NCI-H82 treated with DMSO at 0.1 percent for 48 hours (cell line): Measurements from ENCODE around the gene ANKRD53.

Experiments
- DNase-seq: peaks from one replicate; lab custom pipeline; 2025; ENCODE audit not compliant: unreplicated experiment; lab: John Stamatoyannopoulos, UW

ANKRD53 gene

DNA sequence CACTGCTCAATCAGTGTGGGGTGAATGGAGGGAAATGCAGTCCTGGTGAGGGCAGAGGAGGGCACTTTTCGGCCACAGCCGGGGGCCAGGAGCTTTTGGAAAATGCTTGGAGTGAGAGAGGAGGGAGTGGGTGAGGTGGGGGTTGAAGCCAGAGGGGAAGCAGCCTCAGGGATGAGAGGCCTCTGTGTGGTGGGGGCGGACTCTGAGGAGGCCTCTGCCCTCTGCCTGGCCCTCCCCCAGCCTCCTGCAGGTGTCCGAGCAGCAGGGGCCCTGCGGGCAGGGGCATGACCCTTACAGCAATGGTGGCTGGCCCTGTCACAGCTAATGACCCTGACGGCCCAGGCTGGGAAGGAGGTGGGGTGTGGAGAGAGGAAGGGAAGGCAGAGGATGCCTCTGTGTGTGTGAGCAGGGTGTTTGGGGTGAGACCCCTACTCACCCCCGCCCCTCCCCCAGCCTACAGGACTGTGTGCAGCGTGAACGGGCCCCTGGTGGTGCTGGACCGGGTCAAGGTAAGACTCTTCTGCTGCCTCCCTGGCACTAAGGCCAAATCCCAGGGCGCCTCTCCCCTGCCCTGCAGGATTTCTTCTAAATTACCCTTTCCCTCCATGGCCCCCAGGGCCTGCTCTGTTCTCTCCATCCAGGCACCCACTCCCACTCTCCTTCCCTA, 35.1 kb upstream of the ANKRD53 start:
- DNase-seq: no peak

DNA sequence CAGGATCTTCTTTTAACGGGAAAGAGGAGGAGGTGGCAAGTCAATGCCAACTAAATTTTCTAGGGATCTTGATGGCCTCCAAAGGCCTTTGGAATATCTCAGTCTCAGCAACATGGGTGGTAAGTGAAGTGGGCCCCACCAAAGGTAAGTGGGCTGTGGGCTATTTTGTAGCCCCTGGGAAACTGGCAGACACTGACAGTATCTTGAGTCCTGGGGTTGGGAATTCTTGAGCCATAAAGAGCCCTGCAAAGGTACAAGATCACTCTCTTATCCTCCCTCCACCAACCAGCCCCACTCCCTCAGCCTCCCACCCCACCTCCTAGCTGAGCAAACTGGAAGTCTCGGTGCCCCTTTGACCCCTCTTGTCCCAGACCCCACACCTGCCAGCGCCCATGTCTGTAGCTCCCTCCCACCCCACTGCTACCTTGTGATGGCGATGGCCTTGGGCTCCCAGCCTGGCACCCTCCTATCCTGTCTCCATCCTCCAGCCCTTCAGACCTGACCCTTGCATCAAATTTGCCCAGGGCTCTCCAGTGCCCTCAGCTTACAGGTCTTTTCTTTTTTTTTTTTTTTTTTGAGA, 34.2 kb upstream of the ANKRD53 start:
- no peak for DNase-seq

DNA sequence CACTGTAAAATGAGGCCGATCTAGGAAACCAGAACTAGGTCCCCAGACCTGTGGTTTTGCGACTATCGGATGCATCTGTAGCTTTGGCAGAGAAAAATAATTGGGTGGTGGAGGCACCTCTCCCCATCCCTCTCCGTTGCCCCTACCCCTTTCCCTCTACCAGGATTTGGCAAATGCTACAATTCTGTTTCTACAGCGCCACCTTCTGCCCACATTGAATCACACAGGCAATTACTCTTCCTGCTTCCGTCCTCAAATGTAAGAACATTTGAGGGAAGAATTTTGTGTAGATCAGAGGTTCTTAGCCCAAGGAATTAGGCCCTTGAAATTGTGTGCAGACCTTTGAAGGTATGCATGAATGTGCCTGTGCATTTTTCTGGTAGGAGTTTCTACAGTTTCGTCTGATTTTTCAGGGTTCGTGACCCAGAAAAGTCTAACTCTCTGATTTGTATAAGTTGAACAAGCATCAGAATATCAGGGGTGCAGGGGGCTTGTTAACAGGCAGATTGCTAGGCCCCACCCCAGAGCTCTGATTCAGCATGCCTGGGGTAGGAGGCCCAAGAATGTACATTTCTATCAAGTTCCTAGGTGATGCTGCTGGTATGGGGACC, 31.5 kb upstream of the ANKRD53 start:
- peak; percentile 56 for DNase-seq

DNA sequence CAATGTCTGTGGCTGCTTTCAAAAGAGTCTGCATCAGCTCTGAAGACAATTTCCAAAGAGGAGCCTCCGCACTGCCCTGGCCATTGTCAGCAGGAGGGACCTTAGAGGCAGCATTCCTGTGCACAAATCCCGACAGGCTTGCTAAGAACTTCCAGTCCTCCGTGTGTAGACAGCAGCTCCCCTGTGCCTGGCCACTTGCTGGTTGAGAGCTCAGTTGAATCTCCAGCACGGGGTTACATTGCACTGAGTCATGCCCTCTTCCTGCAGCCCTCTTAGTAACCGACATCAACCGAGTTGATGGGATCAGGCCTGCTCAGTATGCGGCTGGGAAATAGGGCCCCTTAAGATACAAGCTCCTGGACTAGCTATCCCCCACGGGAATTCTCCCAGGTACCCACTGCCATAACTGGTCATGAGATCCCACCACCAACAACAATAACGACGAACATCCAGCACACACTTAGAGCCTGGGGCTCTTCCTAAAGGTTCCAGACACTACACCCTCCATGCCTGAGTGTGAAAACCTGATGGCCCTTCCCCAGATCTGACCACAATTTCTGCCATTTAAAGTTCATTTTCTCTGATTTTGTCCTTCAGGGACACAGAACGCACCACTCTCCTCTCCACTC, 30.8 kb upstream of the ANKRD53 start:
- DNase-seq: no peak

GRCh38 chr2:70948337-70949003, 30.0 kb upstream of the ANKRD53 start:
- peak; percentile 52 for DNase-seq

DNA sequence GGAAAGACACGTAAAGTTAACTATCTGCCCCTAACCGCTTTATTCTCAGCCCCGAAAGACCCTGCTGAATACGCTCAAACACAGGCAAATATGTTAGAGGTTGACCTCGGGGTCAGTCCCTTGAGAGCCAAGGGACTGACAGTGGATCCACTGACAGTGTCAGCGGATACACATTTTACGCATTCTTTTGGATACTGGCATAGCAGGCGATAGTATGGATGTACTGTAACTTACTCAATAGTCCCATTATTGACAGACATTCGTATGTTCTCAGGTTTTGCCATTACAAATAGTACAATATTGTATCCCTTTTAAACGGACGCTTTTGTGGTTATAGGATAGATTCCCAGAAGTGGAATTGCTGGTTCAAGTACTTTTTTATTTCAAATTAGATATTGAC, 29.3 kb upstream of the ANKRD53 start:
- DNase-seq: no peak

GRCh38 chr2:70954886-70955285, 23.5 kb upstream of the ANKRD53 start:
- DNase-seq: no peak

- no peak for DNase-seq
These were observed 22.3 kb upstream of the ANKRD53 start for GRCh38 chr2:70956141-70956540.

GRCh38 chr2:70957798-70958197, 20.6 kb upstream of the ANKRD53 start:
- DNase-seq: no peak

DNA sequence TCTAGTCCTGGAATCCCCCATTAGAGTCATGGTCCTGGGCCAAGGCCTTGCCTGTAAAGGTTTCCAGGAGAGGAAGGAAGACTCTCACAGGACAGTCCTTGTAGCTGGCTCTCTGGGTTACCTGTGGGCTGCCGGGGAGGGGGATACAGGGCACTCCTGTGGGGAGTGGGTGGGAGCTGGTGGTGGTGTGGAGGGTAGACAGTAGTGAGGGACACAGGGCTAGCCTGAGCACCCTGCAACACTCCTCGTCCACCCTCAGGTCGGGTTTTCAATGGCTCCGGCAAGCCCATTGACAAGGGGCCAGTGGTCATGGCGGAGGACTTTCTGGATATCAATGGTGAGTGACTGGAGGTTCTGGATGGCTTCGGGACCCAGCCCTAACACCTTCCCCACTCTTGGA, 19.7 kb upstream of the ANKRD53 start:
- DNase-seq: no peak

- DNase-seq: no peak
These were observed 19.1 kb upstream of the ANKRD53 start for GRCh38 chr2:70959271-70959761.

- DNase-seq: no peak
These were observed 18.3 kb upstream of the ANKRD53 start for GRCh38 chr2:70959851-70960832.

- no peak for DNase-seq
These were observed 17.4 kb upstream of the ANKRD53 start for GRCh38 chr2:70960833-70961647.

DNA sequence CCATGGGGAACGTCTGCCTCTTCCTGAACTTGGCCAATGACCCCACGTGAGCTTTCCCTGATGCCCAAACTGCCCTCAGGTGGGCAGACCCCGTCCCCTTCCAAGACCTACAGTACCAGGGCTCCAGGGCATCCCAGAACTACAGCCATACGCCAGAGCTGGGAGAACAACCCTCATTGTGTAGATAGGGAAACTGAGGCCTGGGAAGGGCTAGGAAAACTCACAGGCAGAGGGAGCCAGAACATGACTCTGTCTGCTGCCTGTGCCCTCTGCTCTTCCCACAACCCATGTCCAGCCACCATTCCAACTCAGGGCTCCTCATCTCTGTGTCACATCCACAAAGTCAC, 16.8 kb upstream of the ANKRD53 start:
- DNase-seq: no peak

DNA sequence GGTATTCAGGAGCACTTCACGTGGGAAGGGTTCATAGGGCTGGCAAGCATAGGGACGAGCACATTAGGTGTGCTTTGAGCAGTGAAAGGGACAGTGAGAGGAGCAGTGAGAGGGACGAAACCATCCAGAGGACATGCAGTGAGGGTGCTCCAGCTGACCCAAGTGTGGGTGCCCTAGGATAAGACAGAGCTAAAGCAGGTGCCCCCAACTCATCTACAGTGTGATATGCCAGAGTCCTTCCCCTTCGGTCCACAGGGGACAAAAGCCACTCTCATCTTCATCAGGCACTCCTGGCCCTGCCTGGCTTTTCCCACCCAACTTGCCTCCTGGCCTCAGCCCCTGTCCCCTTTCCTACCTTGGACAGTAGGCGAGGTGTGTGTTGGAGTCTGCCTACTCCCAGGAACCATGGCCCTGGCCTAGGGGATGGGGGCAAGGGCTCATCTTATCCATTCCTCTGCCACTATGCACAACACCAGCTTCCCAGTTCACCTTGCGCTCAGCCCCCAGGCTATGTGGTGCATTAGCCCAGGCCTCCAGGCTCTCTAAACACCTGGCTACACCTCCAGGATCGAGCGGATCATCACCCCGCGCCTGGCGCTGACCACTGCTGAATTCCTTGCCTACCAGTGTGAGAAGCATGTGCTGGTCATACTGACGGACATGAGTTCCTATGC, 16.1 kb upstream of the ANKRD53 start:
- DNase-seq: no peak

- DNase-seq: no peak
These were observed 15.2 kb upstream of the ANKRD53 start for GRCh38 chr2:70962885-70963878.

GRCh38 chr2:70964133-70964532, 14.3 kb upstream of the ANKRD53 start:
- DNase-seq: no peak
